ENCODE data around the gene ITIH6.

The ITIH6 gene

GRCh38 chrX:54721424-54721823 lies 76.6 kb downstream of the ITIH6 start:
- DNase-seq (ENCODE audit: low read depth in 2 of 2) = no peak

- DNase-seq (ENCODE audit: low read depth in 2 of 2) = no peak
Observed at GRCh38 chrX:54715621-54716020, 82.4 kb downstream of the ITIH6 start.

- no peak for DNase-seq (ENCODE audit: low read depth in 2 of 2)
Observed at GRCh38 chrX:54714424-54714823, 83.6 kb downstream of the ITIH6 start.

GRCh38 chrX:54711735-54712134 lies 86.3 kb downstream of the ITIH6 start:
- no peak for DNase-seq (ENCODE audit: low read depth in 2 of 2)

GRCh38 chrX:54710920-54711319 lies 87.1 kb downstream of the ITIH6 start:
- no peak for DNase-seq (ENCODE audit: low read depth in 2 of 2)

- DNase-seq (ENCODE audit: low read depth in 2 of 2) = no peak
Observed at GRCh38 chrX:54708404-54708803, 89.7 kb downstream of the ITIH6 start.

All from stimulated activated CD4-positive, alpha-beta T cell treated with anti-CD3 and anti-CD28 coated beads, Interleukin-12 subunit alpha, Interleukin-12 subunit beta, amount 100 ng/mL, for 24 hours (primary cell).